ENCODE data around the gene LILRB2.
"Not testable (repeated sequence)": the region's sequence is repeated elsewhere in the genome, so short reads cannot be mapped to it uniquely, and the experiment has no call there.

DNA sequence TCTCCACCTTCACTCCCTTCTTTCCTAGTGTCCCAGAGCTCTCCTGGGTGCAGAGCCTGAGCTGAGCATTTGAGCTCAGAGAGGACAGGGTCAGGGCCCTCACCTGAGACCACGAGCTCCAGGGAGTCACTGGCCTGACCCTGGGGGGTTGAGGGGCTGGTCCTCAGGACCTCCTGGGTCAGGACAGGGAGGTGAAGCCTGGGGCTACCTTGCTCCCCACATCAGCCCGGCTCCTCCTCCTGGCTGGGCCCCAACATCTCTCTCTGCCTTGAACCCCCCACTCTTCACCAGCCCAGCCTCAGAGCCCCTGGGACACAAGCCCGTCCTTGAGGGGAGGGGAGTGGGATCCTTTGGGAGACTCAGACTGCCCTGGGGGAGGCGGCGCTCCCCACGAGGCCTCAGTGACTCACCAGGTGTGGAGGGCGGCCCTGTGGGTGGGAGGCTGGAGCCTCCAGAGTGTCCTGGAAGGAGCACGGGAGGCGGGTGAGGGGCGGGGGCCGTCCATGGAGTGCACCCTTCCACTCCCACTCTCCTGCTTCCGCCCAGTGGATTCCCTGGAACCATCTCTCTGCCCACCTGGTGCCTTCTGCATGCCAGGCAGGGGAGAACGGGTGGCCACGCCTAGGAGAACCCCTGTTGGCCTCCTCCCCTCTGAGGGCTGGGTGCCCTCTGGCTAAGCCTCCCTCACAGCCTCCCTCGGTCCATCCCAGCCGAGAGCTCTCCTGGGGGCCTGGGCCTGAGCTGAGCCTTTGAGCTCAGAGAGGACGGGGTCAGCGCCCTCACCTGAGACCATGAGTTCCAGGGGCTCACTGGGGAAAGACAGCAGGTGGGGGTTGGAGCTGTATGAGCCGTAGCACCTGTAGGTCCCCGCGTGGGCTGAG, 41.2 kb downstream of the LILRB2 start:
- TF ChIP-seq CTCF, POLR2A (IDR thresholded peaks at IDR 0.05): not testable (repeated sequence)

Data from right lobe of liver (tissue), 4 donors.